H9 (cell line): ENCODE results near the gene MERTK. TPM values are rescaled to one million over a fixed set of nuclear protein-coding genes. Genes with fewer than 3 reads are reported as not detected.

Experiments
- DNase-seq: peaks from one replicate; pipeline ENCODE4 v3.0.0-alpha.2; 2017
- H2AFZ ChIP-seq: one replicate; pipeline ENCODE4 v1.6.1; 2013; ENCODE audit warnings: mild to moderate bottlenecking, low read length, control low read depth, moderate library complexity
- H2AK5ac ChIP-seq: 2 replicates; pipeline ENCODE4 v1.6.1; 2013; ENCODE audit warnings: low read length, control low read depth, mixed read lengths; ENCODE audit not compliant: insufficient read length
- H2BK120ac ChIP-seq: one replicate; pipeline ENCODE4 v1.6.1; 2013; ENCODE audit warnings: low read depth, mild to moderate bottlenecking, low read length, control low read depth, inconsistent platforms; ENCODE audit not compliant: poor library complexity, severe bottlenecking
- H2BK12ac ChIP-seq: 2 replicates; pipeline ENCODE4 v1.6.1; 2013; ENCODE audit warnings: low read length, control low read depth, mixed read lengths, low read depth; ENCODE audit not compliant: insufficient read length
- H2BK15ac ChIP-seq: 2 replicates; pipeline ENCODE4 v1.6.1; 2013; ENCODE audit warnings: low read depth, low read length, control low read depth
- H2BK20ac ChIP-seq: one replicate; pipeline ENCODE4 v1.6.1; 2013; ENCODE audit warnings: low read depth, mild to moderate bottlenecking, low read length, control low read depth, inconsistent platforms; ENCODE audit not compliant: poor library complexity, severe bottlenecking
- H2BK5ac ChIP-seq: 2 replicates; pipeline ENCODE4 v1.6.1; 2013; ENCODE audit warnings: low read length, control low read depth, mixed read lengths; ENCODE audit not compliant: insufficient read length
- H3K14ac ChIP-seq: 2 replicates; pipeline ENCODE4 v1.6.1; 2013; ENCODE audit warnings: low read length, control low read depth; ENCODE audit not compliant: insufficient read depth
- H3K18ac ChIP-seq: 2 replicates; pipeline ENCODE4 v1.6.1; 2013; ENCODE audit warnings: low read depth, mild to moderate bottlenecking, mixed read lengths, low read length, control low read depth; ENCODE audit not compliant: insufficient read length
- H3K23ac ChIP-seq: 2 replicates; pipeline ENCODE4 v1.6.1; 2013; ENCODE audit warnings: low read length, control low read depth, mixed read lengths, low read depth; ENCODE audit not compliant: insufficient read length
- H3K23me2 ChIP-seq: 2 replicates; pipeline ENCODE4 v1.6.1; 2013; ENCODE audit warnings: low read depth, mild to moderate bottlenecking, mixed read lengths, low read length, control low read depth; ENCODE audit not compliant: insufficient read length, poor library complexity, severe bottlenecking
- H3K27ac ChIP-seq: 2 replicates; pipeline ENCODE4 v1.5.1; 2013; ENCODE audit warnings: low read length, control low read depth, mixed read lengths, low read depth; ENCODE audit not compliant: insufficient read length
- H3K27me3 ChIP-seq: 2 replicates; pipeline ENCODE4 v1.6.1; 2013; ENCODE audit warnings: low read length, control low read depth, inconsistent platforms; ENCODE audit not compliant: insufficient read depth
- H3K4ac ChIP-seq: 2 replicates; pipeline ENCODE4 v1.6.1; 2013; ENCODE audit warnings: low read depth, mild to moderate bottlenecking, control low read depth, inconsistent platforms, low read length, moderate library complexity
- H3K4me1 ChIP-seq: 2 replicates; pipeline ENCODE4 v1.6.1; 2013; ENCODE audit warnings: low read length, control low read depth, inconsistent platforms; ENCODE audit not compliant: insufficient read depth
- H3K4me2 ChIP-seq: 2 replicates; pipeline ENCODE4 v1.6.1; 2013; ENCODE audit warnings: low read length, control low read depth, mixed read lengths; ENCODE audit not compliant: insufficient read length, insufficient read depth
- H3K56ac ChIP-seq: 2 replicates; pipeline ENCODE4 v1.6.1; 2013; ENCODE audit warnings: low read depth, mild to moderate bottlenecking, mixed read lengths, low read length, control low read depth; ENCODE audit not compliant: insufficient read length
- H3K79me1 ChIP-seq: 2 replicates; pipeline ENCODE4 v1.6.1; 2013; ENCODE audit warnings: low read depth, mild to moderate bottlenecking, moderate library complexity, low read length, control low read depth, inconsistent platforms; ENCODE audit not compliant: insufficient read depth, poor library complexity, severe bottlenecking
- H3K79me2 ChIP-seq: 2 replicates; pipeline ENCODE4 v1.6.1; 2013; ENCODE audit warnings: low read length, control low read depth, inconsistent platforms; ENCODE audit not compliant: insufficient read depth
- H3K9ac ChIP-seq: 2 replicates; pipeline ENCODE4 v1.6.1; 2013; ENCODE audit warnings: low read length, control low read depth, mixed read lengths; ENCODE audit not compliant: insufficient read length; ENCODE audit errors: extremely low read depth
- H3K9me3 ChIP-seq: one replicate; pipeline ENCODE4 v1.6.1; 2013; ENCODE audit warnings: low read depth, low read length, inconsistent platforms; ENCODE audit not compliant: control insufficient read depth
- H3T11ph ChIP-seq: one replicate; pipeline ENCODE4 v1.6.1; 2013; ENCODE audit warnings: mild to moderate bottlenecking, low read length, control low read depth, inconsistent platforms
- H4K20me1 ChIP-seq: one replicate; pipeline ENCODE4 v1.6.1; 2013; ENCODE audit not compliant: control insufficient read depth, insufficient read length, insufficient read depth
- H4K5ac ChIP-seq: 2 replicates; pipeline ENCODE4 v1.6.1; 2013; ENCODE audit warnings: low read depth, mild to moderate bottlenecking, mixed read lengths, low read length, control low read depth; ENCODE audit not compliant: insufficient read length
- H4K8ac ChIP-seq: replicated peaks from 2 replicates; pipeline ENCODE4 v1.6.1; 2013; ENCODE audit warnings: low read length, control low read depth, mixed read lengths, low read depth; ENCODE audit not compliant: insufficient read length
- H4K91ac ChIP-seq: 2 replicates; pipeline ENCODE4 v1.6.1; 2013; ENCODE audit warnings: low read depth, mild to moderate bottlenecking, moderate library complexity, mixed read lengths, low read length, control low read depth; ENCODE audit not compliant: insufficient read length
- H3K27ac Mint-ChIP-seq, 3 experiments: 2 replicates in 2 of 3; 3 replicates in 1 of 3; pipeline ENCODE4 v1.8.0; 2020 to 2021; ENCODE audit warnings: mixed read lengths in 3 of 3, mild to moderate bottlenecking in 1 of 3, moderate library complexity in 1 of 3
- H3K27me3 Mint-ChIP-seq: 2 replicates; pipeline ENCODE4 v1.8.0; 2021; ENCODE audit warnings: low read depth, mild to moderate bottlenecking, moderate library complexity, mixed read lengths
- H3K36me3 Mint-ChIP-seq, 3 experiments: 2 replicates in 2 of 3; 3 replicates in 1 of 3; pipeline ENCODE4 v1.8.0; 2020 to 2021; ENCODE audit warnings: low read depth in 3 of 3, mixed read lengths in 3 of 3; ENCODE audit not compliant: insufficient read depth in 1 of 3
- H3K4me1 Mint-ChIP-seq, 2 experiments: 2 replicates each; pipeline ENCODE4 v1.8.0; 2020; ENCODE audit warnings: mixed read lengths in 2 of 2
- H3K4me3 Mint-ChIP-seq, 2 experiments: 2 replicates in 1 of 2; 3 replicates in 1 of 2; pipeline ENCODE4 v1.8.0; 2020 to 2021; ENCODE audit warnings: mild to moderate bottlenecking in 2 of 2, mixed read lengths in 2 of 2, moderate library complexity in 1 of 2
- H3K9me3 Mint-ChIP-seq, 2 experiments: 2 replicates in 1 of 2; 3 replicates in 1 of 2; pipeline ENCODE4 v1.8.0; 2020; ENCODE audit warnings: mild to moderate bottlenecking in 2 of 2, mixed read lengths in 2 of 2, moderate library complexity in 1 of 2
- WGBS: extraction: QIAGEN DNeasy Blood & Tissue Kit; methylation state at CpG from one replicate; pipeline ENCODE4 v1.1.7; 2013; ENCODE audit warnings: missing lambda C conversion rate, low lambda C conversion rate, mixed read lengths; ENCODE audit not compliant: insufficient read length; ENCODE audit errors: extremely low coverage; 5-methylcytosine and 5-hydroxymethylcytosine counted together
- total RNA-seq: library from RNA; stranded (reverse); gene quantifications from 2 replicates; pipeline ENCODE4 v1.2.1, GENCODE V29; 2021
- TF ChIP-seq, protein P1 (sequence below): fragments of 200-600 bp; sonication (generic); conservative IDR thresholded peaks from 3 replicates; pipeline ENCODE4 v1.8.0; 2021; ENCODE audit warnings: antibody characterized with exemption, mild to moderate bottlenecking

The MERTK gene
- total RNA-seq, 1 experiment from 2014 or later: 4.8 TPM

DNA sequence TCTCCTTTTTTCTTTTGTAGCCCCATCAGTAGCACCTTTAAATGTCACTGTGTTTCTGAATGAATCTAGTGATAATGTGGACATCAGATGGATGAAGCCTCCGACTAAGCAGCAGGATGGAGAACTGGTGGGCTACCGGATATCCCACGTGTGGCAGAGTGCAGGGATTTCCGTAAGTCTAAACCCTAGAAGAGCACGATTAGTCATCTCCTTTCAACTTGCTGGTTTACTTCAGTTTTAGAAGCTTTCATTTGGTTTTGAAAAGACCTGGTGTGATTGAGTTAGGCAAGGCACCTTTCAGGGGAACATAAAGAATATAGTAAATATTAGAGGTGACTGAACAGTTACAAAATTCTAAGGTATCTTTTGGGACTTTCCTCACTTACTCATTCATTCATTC, 84.4 kb downstream of the MERTK start:
- Histone ChIP-seq H2AK5ac (no peak overlapping the region), H3T11ph (no peak overlapping the region), H3K4ac (no peak overlapping the region), H3K23ac (no peak overlapping the region), H4K8ac (no peak overlapping the region), H3K4me2 (no peak overlapping the region), H2BK20ac (no peak overlapping the region), H2BK120ac (no peak overlapping the region), H3K14ac (no peak overlapping the region), H4K91ac (no peak overlapping the region), H3K23me2 (no peaks in the 10 kb centered on the region), H3K27me3 (no peaks in the 10 kb centered on the region), H2BK5ac (no peak overlapping the region), H3K56ac (no peak overlapping the region), H4K5ac (no peak overlapping the region), H2AFZ (no peak overlapping the region), H2BK15ac (no peak overlapping the region), H3K27ac (no peak overlapping the region), H3K9me3 (no peaks in the 10 kb centered on the region), H3K79me1 (no peaks in the 10 kb centered on the region), H3K4me1 (no peaks in the 10 kb centered on the region), H2BK12ac (no peak overlapping the region), H3K18ac (no peak overlapping the region), H4K20me1 (no peaks in the 10 kb centered on the region), H3K79me2 (no peaks in the 10 kb centered on the region), H3K9ac (no peak overlapping the region)
- TF ChIP-seq, protein P1, sequence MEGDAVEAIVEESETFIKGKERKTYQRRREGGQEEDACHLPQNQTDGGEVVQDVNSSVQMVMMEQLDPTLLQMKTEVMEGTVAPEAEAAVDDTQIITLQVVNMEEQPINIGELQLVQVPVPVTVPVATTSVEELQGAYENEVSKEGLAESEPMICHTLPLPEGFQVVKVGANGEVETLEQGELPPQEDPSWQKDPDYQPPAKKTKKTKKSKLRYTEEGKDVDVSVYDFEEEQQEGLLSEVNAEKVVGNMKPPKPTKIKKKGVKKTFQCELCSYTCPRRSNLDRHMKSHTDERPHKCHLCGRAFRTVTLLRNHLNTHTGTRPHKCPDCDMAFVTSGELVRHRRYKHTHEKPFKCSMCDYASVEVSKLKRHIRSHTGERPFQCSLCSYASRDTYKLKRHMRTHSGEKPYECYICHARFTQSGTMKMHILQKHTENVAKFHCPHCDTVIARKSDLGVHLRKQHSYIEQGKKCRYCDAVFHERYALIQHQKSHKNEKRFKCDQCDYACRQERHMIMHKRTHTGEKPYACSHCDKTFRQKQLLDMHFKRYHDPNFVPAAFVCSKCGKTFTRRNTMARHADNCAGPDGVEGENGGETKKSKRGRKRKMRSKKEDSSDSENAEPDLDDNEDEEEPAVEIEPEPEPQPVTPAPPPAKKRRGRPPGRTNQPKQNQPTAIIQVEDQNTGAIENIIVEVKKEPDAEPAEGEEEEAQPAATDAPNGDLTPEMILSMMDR: no peak
- no peaks in the 10 kb centered on the region; the same call in 1 of the 2 replicates for H3K27me3 Mint-ChIP-seq
- peaks cover 12 to 15% of the 10 kb centered on the region in 2 experiments for H3K4me1 Mint-ChIP-seq
- peaks cover 2 to 22% (median 5%) of the 10 kb centered on the region in 3 experiments for H3K36me3 Mint-ChIP-seq
- no peak for DNase-seq
- H3K4me3 Mint-ChIP-seq: no peak overlapping the region
- WGBS: no CpG with 5 or more reads among the region's 5 CpGs
- no peak overlapping the region for H3K27ac Mint-ChIP-seq
- H3K9me3 Mint-ChIP-seq: no peaks in the 10 kb centered on the region
